ENCODE data around the gene ASB10. TPM values are rescaled to one million over a fixed set of nuclear protein-coding genes. Genes with fewer than 3 reads are reported as not detected.

Gene ASB10
- polyA plus RNA-seq, 1 of the 3 experiments (the other 2 are of a cell fraction) = not detected

DNA sequence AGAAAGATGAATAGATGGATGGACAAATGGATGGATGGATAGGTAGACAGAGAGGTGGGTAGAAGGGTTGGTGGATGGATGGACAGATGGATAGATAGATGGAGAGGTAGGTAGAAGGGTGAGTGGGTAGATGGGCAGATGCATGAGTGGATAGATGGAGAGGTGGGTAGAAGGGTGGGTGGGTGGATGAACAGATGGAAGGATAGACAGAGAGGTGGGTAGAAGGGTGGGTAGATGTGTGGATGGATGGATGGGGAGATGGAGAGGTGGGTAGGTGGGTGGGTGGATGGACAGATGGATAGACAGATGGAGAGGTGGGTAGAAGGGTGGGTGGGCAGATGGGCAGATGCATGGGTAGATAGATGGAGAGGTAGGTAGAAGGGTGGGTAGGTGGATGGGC is 10.9 kb upstream of the ASB10 start (continued):
- TF ChIP-seq, protein P1, sequence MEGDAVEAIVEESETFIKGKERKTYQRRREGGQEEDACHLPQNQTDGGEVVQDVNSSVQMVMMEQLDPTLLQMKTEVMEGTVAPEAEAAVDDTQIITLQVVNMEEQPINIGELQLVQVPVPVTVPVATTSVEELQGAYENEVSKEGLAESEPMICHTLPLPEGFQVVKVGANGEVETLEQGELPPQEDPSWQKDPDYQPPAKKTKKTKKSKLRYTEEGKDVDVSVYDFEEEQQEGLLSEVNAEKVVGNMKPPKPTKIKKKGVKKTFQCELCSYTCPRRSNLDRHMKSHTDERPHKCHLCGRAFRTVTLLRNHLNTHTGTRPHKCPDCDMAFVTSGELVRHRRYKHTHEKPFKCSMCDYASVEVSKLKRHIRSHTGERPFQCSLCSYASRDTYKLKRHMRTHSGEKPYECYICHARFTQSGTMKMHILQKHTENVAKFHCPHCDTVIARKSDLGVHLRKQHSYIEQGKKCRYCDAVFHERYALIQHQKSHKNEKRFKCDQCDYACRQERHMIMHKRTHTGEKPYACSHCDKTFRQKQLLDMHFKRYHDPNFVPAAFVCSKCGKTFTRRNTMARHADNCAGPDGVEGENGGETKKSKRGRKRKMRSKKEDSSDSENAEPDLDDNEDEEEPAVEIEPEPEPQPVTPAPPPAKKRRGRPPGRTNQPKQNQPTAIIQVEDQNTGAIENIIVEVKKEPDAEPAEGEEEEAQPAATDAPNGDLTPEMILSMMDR (IDR thresholded peaks at IDR 0.05) = no peak
- TF ChIP-seq, protein P2, sequence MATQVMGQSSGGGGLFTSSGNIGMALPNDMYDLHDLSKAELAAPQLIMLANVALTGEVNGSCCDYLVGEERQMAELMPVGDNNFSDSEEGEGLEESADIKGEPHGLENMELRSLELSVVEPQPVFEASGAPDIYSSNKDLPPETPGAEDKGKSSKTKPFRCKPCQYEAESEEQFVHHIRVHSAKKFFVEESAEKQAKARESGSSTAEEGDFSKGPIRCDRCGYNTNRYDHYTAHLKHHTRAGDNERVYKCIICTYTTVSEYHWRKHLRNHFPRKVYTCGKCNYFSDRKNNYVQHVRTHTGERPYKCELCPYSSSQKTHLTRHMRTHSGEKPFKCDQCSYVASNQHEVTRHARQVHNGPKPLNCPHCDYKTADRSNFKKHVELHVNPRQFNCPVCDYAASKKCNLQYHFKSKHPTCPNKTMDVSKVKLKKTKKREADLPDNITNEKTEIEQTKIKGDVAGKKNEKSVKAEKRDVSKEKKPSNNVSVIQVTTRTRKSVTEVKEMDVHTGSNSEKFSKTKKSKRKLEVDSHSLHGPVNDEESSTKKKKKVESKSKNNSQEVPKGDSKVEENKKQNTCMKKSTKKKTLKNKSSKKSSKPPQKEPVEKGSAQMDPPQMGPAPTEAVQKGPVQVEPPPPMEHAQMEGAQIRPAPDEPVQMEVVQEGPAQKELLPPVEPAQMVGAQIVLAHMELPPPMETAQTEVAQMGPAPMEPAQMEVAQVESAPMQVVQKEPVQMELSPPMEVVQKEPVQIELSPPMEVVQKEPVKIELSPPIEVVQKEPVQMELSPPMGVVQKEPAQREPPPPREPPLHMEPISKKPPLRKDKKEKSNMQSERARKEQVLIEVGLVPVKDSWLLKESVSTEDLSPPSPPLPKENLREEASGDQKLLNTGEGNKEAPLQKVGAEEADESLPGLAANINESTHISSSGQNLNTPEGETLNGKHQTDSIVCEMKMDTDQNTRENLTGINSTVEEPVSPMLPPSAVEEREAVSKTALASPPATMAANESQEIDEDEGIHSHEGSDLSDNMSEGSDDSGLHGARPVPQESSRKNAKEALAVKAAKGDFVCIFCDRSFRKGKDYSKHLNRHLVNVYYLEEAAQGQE (IDR thresholded peaks at IDR 0.05; ENCODE audit: low read depth, low read length) = no peak
- TF ChIP-seq GABPA (IDR thresholded peaks at IDR 0.05; ENCODE audit: low read depth) (no peak), YY1 (IDR thresholded peaks at IDR 0.05; ENCODE audit: low read depth) (no peak)

DNA sequence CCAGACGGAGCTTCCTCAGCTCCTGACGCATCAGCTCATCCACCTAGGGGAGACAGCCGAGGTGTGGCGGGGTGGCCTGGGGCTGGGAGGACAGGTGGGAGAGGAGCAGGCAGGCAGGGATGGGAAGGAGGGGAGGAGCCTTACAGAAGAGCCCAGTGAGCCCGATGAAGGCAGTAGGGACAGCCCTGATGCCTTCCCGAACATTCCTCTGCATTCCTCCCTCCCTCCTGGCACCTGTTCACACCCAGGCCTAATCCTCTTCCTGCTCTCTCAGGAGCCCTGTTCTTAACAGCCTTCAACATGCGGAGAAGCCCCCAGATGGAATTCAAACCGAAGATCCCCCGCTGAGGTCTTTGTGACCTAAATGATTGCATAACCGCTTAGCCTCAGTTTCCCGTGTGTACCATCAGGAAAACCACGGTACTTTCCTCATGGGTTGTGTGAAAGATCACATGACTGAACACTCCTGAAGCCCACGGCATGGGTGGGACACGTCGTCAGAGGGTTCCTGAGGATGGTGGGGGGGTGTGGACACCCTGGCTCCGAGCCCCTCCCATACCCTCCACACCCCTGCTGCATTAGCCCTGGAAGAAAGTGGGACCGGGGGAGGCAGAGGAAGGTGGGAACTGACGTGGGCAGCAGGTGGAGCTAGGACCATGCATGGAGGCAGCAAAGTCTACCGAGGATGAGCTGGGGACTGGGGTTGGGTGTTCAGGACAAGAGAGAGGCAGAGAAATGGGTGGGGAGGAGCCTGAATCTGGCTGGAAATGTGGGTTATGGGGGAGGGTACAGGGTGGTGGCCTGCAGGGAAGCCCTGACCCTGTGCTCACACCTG is 8.8 kb upstream of the ASB10 start:
- ChIA-PET CTCF (interaction anchor here (0.8 to 1.5 kb wide), 6 partner anchors 13 to 111 kb away, joined by 3 to 4 read pairs (median 4); no protein-coding TSS in a partner anchor), POLR2A (no interaction called here)
- no peak overlapping the region for H3K4me3 ChIP-seq (ENCODE audit: low read depth in 2 of 2, low read length in 1 of 2)
- WGBS (ENCODE audit: low lambda C conversion rate) = 27% methylated on average over 19 of the region's 19 CpGs
- peaks cover 74% of the 10 kb centered on the region for H3K27me3 ChIP-seq (ENCODE audit: insufficient read depth)
- no peaks in the 10 kb centered on the region for H3K4me1 ChIP-seq (ENCODE audit: control insufficient read depth in 1 of 2, insufficient read depth in 2 of 2, low read depth in 1 of 2, low read length in 1 of 2)
- no peak overlapping the region for H3K9ac ChIP-seq
- no peaks in the 10 kb centered on the region for H3K79me2 ChIP-seq (ENCODE audit: insufficient read depth)
- DNase-seq = no peak
- H3K36me3 ChIP-seq (replicated peaks in 1 of 2; ENCODE audit: control insufficient read depth in 1 of 2, insufficient read depth in 2 of 2, low read length in 1 of 2) = no peaks in the 10 kb centered on the region
- no peaks in the 10 kb centered on the region for H3K9me2 ChIP-seq
- TF ChIP-seq, protein P3, sequence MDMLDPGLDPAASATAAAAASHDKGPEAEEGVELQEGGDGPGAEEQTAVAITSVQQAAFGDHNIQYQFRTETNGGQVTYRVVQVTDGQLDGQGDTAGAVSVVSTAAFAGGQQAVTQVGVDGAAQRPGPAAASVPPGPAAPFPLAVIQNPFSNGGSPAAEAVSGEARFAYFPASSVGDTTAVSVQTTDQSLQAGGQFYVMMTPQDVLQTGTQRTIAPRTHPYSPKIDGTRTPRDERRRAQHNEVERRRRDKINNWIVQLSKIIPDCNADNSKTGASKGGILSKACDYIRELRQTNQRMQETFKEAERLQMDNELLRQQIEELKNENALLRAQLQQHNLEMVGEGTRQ (IDR thresholded peaks at IDR 0.05; ENCODE audit: borderline replicate concordance, low read depth, low read length) = no peak
- TF ChIP-seq TAF1 (IDR thresholded peaks at IDR 0.05; ENCODE audit: borderline replicate concordance, low read depth, low read length) = no peak
- TF ChIP-seq, protein P4, sequence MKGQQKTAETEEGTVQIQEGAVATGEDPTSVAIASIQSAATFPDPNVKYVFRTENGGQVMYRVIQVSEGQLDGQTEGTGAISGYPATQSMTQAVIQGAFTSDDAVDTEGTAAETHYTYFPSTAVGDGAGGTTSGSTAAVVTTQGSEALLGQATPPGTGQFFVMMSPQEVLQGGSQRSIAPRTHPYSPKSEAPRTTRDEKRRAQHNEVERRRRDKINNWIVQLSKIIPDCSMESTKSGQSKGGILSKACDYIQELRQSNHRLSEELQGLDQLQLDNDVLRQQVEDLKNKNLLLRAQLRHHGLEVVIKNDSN (IDR thresholded peaks at IDR 0.05; ENCODE audit: borderline replicate concordance, low read depth) = no peak
- TF ChIP-seq YY1 (IDR thresholded peaks at IDR 0.05; ENCODE audit: low read depth) = no peak
- H2AFZ ChIP-seq (ENCODE audit: low read depth) = no peak overlapping the region
- no peak overlapping the region for H3K4me2 ChIP-seq
- H3K9me3 ChIP-seq = no peaks in the 10 kb centered on the region
- no peaks in the 10 kb centered on the region for H4K20me1 ChIP-seq (ENCODE audit: insufficient read depth)
- H3F3A ChIP-seq (replicated peaks; ENCODE audit: insufficient read depth) = no peaks in the 10 kb centered on the region
- no peak overlapping the region for H3K27ac ChIP-seq (ENCODE audit: low read depth in 2 of 2, low read length in 1 of 2)
